RWPE1 (cell line): Measurements from ENCODE around the gene POLR1F.

Experiments used
- CTCF ChIA-PET: fragments of 350-600 bp; sonication (Branson Sonifier 250); formaldehyde crosslinking; extraction: SDS; loops from one replicate; lab custom pipeline; 2021; lab: Yijun Ruan, JAX
- POLR2A ChIA-PET: fragments of 400-600 bp; formaldehyde crosslinking; extraction: SDS; loops from one replicate; lab custom pipeline; 2020; ENCODE audit warnings: antibody characterized with exemption; ENCODE audit not compliant: low non-redundant PET; lab: Yijun Ruan, JAX
- DNase-seq: peaks from one replicate; pipeline ENCODE4 v3.0.0; 2012; ENCODE audit warnings: low spot score
- H3K27ac ChIP-seq: fragments of 450-650 bp; 2 replicates; pipeline ENCODE4 v1.5.1; 2017
- TF ChIP-seq, protein P1 (sequence below): fragments of 450-650 bp; conservative IDR thresholded peaks from 2 replicates; pipeline ENCODE4 v1.5.1; 2017; ENCODE audit warnings: low read depth, mild to moderate bottlenecking

Gene POLR1F

DNA sequence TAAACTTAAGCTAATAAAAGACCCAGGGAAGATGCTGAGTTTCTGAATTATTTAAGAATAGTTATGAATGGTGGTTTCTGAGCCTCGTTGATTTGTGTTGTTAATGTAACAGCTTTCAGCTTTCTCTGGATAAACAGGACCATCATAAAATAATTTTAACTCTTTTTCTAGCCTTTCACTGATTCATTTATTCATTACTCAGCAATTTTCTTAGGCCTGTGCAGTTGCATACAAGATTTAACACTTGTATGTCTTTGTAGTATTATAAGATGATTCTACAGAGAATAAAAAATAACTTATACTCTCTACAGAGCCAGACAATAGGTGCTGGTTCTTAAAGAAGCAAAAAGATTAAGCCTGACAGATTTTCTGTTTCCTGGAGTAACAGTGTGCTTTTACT lies 35.2 kb upstream of the POLR1F start:
- ChIA-PET CTCF (interaction anchor here (0.6 to 1.5 kb wide), 4 partner anchors 17 to 1794 kb away, joined by 3 to 5 read pairs (median 3); no protein-coding TSS in a partner anchor), POLR2A (no interaction called here)
- TF ChIP-seq, protein P1, sequence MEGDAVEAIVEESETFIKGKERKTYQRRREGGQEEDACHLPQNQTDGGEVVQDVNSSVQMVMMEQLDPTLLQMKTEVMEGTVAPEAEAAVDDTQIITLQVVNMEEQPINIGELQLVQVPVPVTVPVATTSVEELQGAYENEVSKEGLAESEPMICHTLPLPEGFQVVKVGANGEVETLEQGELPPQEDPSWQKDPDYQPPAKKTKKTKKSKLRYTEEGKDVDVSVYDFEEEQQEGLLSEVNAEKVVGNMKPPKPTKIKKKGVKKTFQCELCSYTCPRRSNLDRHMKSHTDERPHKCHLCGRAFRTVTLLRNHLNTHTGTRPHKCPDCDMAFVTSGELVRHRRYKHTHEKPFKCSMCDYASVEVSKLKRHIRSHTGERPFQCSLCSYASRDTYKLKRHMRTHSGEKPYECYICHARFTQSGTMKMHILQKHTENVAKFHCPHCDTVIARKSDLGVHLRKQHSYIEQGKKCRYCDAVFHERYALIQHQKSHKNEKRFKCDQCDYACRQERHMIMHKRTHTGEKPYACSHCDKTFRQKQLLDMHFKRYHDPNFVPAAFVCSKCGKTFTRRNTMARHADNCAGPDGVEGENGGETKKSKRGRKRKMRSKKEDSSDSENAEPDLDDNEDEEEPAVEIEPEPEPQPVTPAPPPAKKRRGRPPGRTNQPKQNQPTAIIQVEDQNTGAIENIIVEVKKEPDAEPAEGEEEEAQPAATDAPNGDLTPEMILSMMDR: no peak
- DNase-seq: no peak
- H3K27ac ChIP-seq: no peak overlapping the region

- POLR2A ChIA-PET: no interaction called here
- no peak overlapping the region for H3K27ac ChIP-seq
- CTCF ChIA-PET: interaction anchor here (0.8 kb wide), 1 partner anchor 19 kb away, joined by 3 read pairs; no protein-coding TSS in a partner anchor
- TF ChIP-seq, protein P1: no peak
- DNase-seq: no peak
These were observed 19.9 kb upstream of the POLR1F start for GRCh38 chr7:19728716-19729115.

DNA sequence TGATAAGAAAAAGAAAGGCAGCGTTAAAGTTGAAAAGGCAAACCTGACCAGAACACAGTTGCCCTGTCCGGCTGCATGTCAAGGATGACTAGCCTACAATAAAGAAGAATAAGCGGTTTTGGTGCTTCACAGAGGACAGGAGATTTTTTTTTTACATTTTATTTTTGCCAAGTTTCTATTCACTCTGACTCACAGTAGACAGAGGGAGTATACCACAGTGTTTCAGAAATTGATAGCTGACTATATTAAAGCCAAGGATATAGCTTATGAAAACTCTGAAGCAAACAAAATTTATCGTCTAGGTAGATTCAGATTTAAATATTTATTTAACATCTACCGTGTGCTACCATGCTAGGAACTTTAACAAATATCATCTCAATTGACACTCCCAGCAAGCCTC lies 16.9 kb upstream of the POLR1F start:
- no peak overlapping the region for H3K27ac ChIP-seq
- TF ChIP-seq, protein P1: no peak
- ChIA-PET POLR2A (no interaction called here), CTCF (interaction anchor here (0.6 to 1.1 kb wide), 3 partner anchors 12 to 1666 kb away, joined by 3 to 5 read pairs (median 4); no protein-coding TSS in a partner anchor)
- no peak for DNase-seq

DNA sequence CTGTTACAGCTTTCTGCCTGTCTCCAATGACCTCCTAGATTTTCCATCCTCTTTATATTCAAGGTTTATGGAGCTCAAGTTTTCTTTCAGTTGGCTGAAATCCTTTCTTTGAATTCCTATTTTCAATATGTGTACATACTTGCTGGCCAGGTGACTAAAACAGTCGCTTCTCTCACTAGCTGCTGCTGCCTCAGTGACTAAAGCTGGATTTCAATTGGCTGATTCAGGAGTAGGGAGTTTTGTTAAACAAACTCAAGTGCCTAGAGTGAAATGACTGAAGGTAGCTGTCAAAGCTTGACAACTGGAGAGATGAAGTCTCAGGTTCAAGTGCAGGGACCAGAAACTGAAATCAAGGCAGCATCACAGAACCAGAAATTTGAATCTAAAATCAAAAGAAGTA lies 6.7 kb upstream of the POLR1F start:
- DNase-seq: no peak
- POLR2A ChIA-PET: no interaction called here
- TF ChIP-seq, protein P1: no peak
- CTCF ChIA-PET: interaction anchor here (0.8 kb wide), 1 partner anchor 936 kb away, joined by 4 read pairs; no protein-coding TSS in a partner anchor
- H3K27ac ChIP-seq: no peak overlapping the region

DNA sequence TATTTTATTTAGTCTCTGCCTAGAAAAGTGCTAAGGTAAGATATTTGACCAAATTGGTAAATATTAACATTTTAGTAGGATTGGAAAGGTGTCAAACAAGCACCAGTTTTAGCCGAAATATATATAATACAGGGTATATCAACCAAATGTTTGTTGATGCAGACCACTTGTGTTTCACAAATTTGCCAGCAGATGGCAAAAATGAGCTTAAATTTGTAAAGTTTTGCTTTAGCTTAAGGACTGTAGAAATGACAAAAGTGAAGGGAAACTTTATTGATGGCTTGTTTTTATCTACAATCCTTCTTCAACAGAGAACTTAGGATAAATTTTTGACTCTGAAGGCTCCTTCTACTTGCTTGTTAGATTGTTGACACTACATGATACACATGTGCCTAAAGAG lies 4.8 kb upstream of the POLR1F start:
- POLR2A ChIA-PET: no interaction called here
- TF ChIP-seq, protein P1: peak; percentile 79
- no peak overlapping the region for H3K27ac ChIP-seq
- CTCF ChIA-PET: interaction anchor here (0.5 to 1.9 kb wide), 15 partner anchors 10 to 1845 kb away, joined by 3 to 15 read pairs (median 3); no protein-coding TSS in a partner anchor
- DNase-seq: peak; percentile 9

DNA sequence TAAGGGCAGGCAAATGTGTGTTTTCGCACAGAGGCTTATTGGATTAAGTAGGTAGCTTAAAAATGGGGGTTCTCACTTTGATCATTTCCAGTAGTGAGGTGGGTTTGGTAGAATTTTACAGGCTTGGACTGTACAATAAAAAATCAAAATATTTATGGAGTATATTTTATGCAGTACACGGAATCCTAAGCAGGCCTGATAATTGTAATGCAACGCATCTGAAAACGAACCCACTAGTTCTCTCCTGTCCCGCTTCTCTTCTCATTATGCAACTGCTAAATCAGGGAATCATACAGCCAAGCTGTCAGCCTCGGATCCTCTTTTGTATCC lies 377 bp upstream of the POLR1F start:
- TF ChIP-seq, protein P1: peak; percentile 58
- ChIA-PET POLR2A (no interaction called here), CTCF (interaction anchor here (0.5 to 1.6 kb wide), 11 partner anchors 8 to 1690 kb away, joined by 3 to 11 read pairs (median 4); no protein-coding TSS in a partner anchor)
- no peak for DNase-seq
- H3K27ac ChIP-seq: peak overlapping the region; percentile 63
